Transverse colon (tissue), 4 donors: ENCODE data around the gene ANO1.
"Not testable (repeated sequence)": the region's sequence is repeated elsewhere in the genome, so short reads cannot be mapped to it uniquely, and the experiment has no call there.

Source experiments
- CTCF ChIP-seq, 5 experiments: fragments of 200-600 bp in 3 of 5; fragments of 450-650 bp in 2 of 5; sonication (generic) in 3 of 5; IDR thresholded peaks; 1 replicate in 2 of 5; 2 replicates in 3 of 5; pipeline ENCODE4 v1.5.1; 2016 to 2017; ENCODE audit warnings: antibody characterized with exemption in 5 of 5, inconsistent platforms in 3 of 5, mild to moderate bottlenecking in 2 of 5, moderate library complexity in 1 of 5
- EP300 ChIP-seq: sonication (generic); formaldehyde crosslinking; IDR thresholded peaks from one replicate; pipeline ENCODE4 v1.6.1; 2017; ENCODE audit warnings: antibody characterized with exemption, low read depth
- POLR2A ChIP-seq: fragments of 450-650 bp; IDR thresholded peaks from one replicate; pipeline ENCODE4 v1.6.1; 2016; ENCODE audit warnings: antibody characterized with exemption, mild to moderate bottlenecking, moderate library complexity
- POLR2AphosphoS5 ChIP-seq, 3 donors: sonication (generic); formaldehyde crosslinking; IDR thresholded peaks; one replicate each; pipeline ENCODE4 v1.6.1; 2016; ENCODE audit warnings: antibody characterized with exemption in 3 of 3

GRCh38 chr11:70217388-70217787 is 139.3 kb downstream of the ANO1 start:
- TF ChIP-seq CTCF (IDR thresholded peaks at IDR 0.05); EP300; POLR2A; POLR2AphosphoS5 (IDR thresholded peaks at IDR 0.05): not testable (repeated sequence)
